Esophagus muscularis mucosa (tissue), 4 donors: ENCODE measurements around the gene KCNAB2. TPM values are rescaled to one million over a fixed set of nuclear protein-coding genes. Genes with fewer than 3 reads are reported as not detected.

Experiments used
- DNase-seq: peaks from one replicate; pipeline ENCODE4 v3.0.0-alpha.2; 2017; ENCODE audit errors: extremely low spot score
- H3K27ac ChIP-seq, 4 donors: fragments of 200-600 bp; sonication (generic); replicated peaks in 1 of 4; 1 replicate in 3 of 4; 2 replicates in 1 of 4; pipeline ENCODE4 v1.5.1; 2016 to 2019; ENCODE audit warnings: mild to moderate bottlenecking in 1 of 4
- H3K27me3 ChIP-seq, 4 donors: fragments of 200-600 bp; sonication (generic); one replicate each; pipeline versions ENCODE4 v1.5.1 to v1.6.0; 2016 to 2019
- H3K36me3 ChIP-seq, 4 donors: fragments of 200-600 bp; sonication (generic); one replicate each; pipeline ENCODE4 v1.5.1; 2016 to 2019
- H3K4me1 ChIP-seq, 4 donors: fragments of 200-600 bp; sonication (generic); one replicate each; pipeline ENCODE4 v1.5.1; 2016 to 2019
- H3K4me3 ChIP-seq, 4 donors: fragments of 200-600 bp; sonication (generic); 1 replicate in 2 of 4; 2 replicates in 2 of 4; pipeline ENCODE4 v1.5.1; 2016 to 2019; ENCODE audit warnings: mild to moderate bottlenecking in 4 of 4, moderate library complexity in 1 of 4
- H3K9me3 ChIP-seq, 4 donors: fragments of 200-600 bp; sonication (generic); 1 replicate in 3 of 4; 2 replicates in 1 of 4; pipeline ENCODE4 v1.5.1; 2016 to 2019
- CTCF ChIP-seq, 3 experiments: fragments of 200-600 bp in 2 of 3; fragments of 450-650 bp in 1 of 3; sonication (generic) in 2 of 3; IDR thresholded peaks; one replicate each; pipeline ENCODE4 v1.5.1; 2017 to 2019; ENCODE audit warnings: antibody characterized with exemption in 3 of 3, mild to moderate bottlenecking in 2 of 3, moderate library complexity in 1 of 3
- EP300 ChIP-seq: sonication (generic); formaldehyde crosslinking; IDR thresholded peaks from one replicate; pipeline ENCODE4 v1.6.1; 2017; ENCODE audit warnings: antibody characterized with exemption
- POLR2A ChIP-seq: fragments of 450-650 bp; IDR thresholded peaks from one replicate; pipeline ENCODE4 v1.6.1; 2017; ENCODE audit warnings: antibody characterized with exemption, moderate library complexity, mild to moderate bottlenecking, low read depth
- POLR2AphosphoS5 ChIP-seq, 2 donors: sonication (generic); formaldehyde crosslinking; IDR thresholded peaks; one replicate each; pipeline ENCODE4 v1.6.1; 2017; ENCODE audit warnings: antibody characterized with exemption in 2 of 2
- WGBS: methylation state at CpG from one replicate; pipeline ENCODE4 v1.1.5; 2018; 5-methylcytosine and 5-hydroxymethylcytosine counted together
- intact Hi-C: fragments of 100-400 bp; cut with DNase I; formaldehyde crosslinking; loops from one replicate; pipeline ENCODE4 v1.15.1; 2023
- total RNA-seq, 4 donors: library from RNA; depleted of rRNA; stranded (reverse); fragments of >200 nt; gene quantifications; one replicate each; pipeline versions ENCODE4 v1.1.0 to v1.2.1, GENCODE V29; 2016

KCNAB2 gene
- total RNA-seq, 4 donors from 2014 or later: 10.4 to 19.3 (median 13.2) TPM

- Histone ChIP-seq H3K4me3 (no peak overlapping the region), H3K36me3 (peaks cover 0 to 6% (median 0%) of the 10 kb centered on the region in 4 donors), H3K27ac (no peak overlapping the region), H3K27me3 (no peaks in the 10 kb centered on the region), H3K4me1 (no peaks in the 10 kb centered on the region), H3K9me3 (peaks cover 0 to 19% (median 0%) of the 10 kb centered on the region in 4 donors)
- no peak for DNase-seq
- TF ChIP-seq POLR2A: no peak
- no peak for TF ChIP-seq POLR2AphosphoS5 (IDR thresholded peaks at IDR 0.05)
- no peak for TF ChIP-seq CTCF (IDR thresholded peaks at IDR 0.05)
- TF ChIP-seq EP300: no peak
- 39% methylated on average over 1 of the region's 1 CpG for WGBS
- intact Hi-C loops: no loop called here
Observed at GRCh38 chr1:6116137-6116536, 70.4 kb downstream of the KCNAB2 start.

DNA sequence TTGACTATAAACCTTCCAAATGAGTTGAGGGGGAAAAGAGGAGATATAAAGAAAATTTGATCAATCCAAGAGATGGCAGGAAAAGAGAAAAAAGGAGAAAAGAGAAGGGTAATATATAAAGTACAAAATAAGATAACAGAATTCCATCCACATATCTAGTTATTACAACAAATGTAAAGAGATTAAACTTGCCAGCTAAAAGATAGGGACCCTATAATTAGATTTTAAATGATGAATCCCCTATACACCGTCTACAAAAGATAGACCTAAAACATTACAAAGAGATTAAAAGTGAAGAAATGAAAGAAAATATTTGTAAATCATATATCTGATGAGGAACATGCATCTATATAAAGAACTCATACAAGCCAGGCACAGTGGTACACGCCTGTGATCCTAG is 71.4 kb downstream of the KCNAB2 start:
- Histone ChIP-seq H3K4me3 (no peak overlapping the region), H3K9me3 (peaks cover 0 to 19% (median 0%) of the 10 kb centered on the region in 4 donors), H3K27me3 (no peaks in the 10 kb centered on the region), H3K4me1 (no peaks in the 10 kb centered on the region), H3K36me3 (peaks cover 0 to 6% (median 0%) of the 10 kb centered on the region in 4 donors), H3K27ac (no peak overlapping the region)
- no peak for DNase-seq
- TF ChIP-seq POLR2AphosphoS5 (IDR thresholded peaks at IDR 0.05) (no peak), EP300 (no peak), POLR2A (no peak), CTCF (IDR thresholded peaks at IDR 0.05) (no peak)
- intact Hi-C loops: no loop called here
- 72% methylated on average over 2 of the region's 2 CpGs for WGBS

GRCh38 chr1:6117624-6118023 is 71.9 kb downstream of the KCNAB2 start:
- no peak for TF ChIP-seq POLR2AphosphoS5 (IDR thresholded peaks at IDR 0.05)
- TF ChIP-seq POLR2A: no peak
- TF ChIP-seq EP300: no peak
- TF ChIP-seq CTCF (IDR thresholded peaks at IDR 0.05): no peak
- DNase-seq: no peak
- Histone ChIP-seq H3K27me3 (no peaks in the 10 kb centered on the region), H3K4me1 (no peaks in the 10 kb centered on the region), H3K27ac (no peak overlapping the region), H3K4me3 (no peak overlapping the region), H3K36me3 (peaks cover 0 to 6% (median 0%) of the 10 kb centered on the region in 4 donors), H3K9me3 (peaks cover 0 to 19% (median 0%) of the 10 kb centered on the region in 4 donors)
- intact Hi-C loops: no loop called here

GRCh38 chr1:6118415-6118814 is 72.7 kb downstream of the KCNAB2 start:
- H3K36me3 ChIP-seq: peaks cover 0 to 6% (median 0%) of the 10 kb centered on the region in 4 donors
- no peak overlapping the region for H3K4me3 ChIP-seq
- H3K27me3 ChIP-seq: no peaks in the 10 kb centered on the region
- TF ChIP-seq POLR2AphosphoS5 (IDR thresholded peaks at IDR 0.05): no peak
- no peak for TF ChIP-seq POLR2A
- TF ChIP-seq CTCF (IDR thresholded peaks at IDR 0.05): no peak
- no peak for TF ChIP-seq EP300
- WGBS: 87% methylated on average over 3 of the region's 3 CpGs
- no peak overlapping the region for H3K27ac ChIP-seq
- intact Hi-C loops: no loop called here
- DNase-seq: no peak
- H3K9me3 ChIP-seq: peaks cover 0 to 19% (median 0%) of the 10 kb centered on the region in 4 donors
- H3K4me1 ChIP-seq: no peaks in the 10 kb centered on the region

- no peak overlapping the region for H3K27ac ChIP-seq
- H3K27me3 ChIP-seq: peaks cover 0 to 14% (median 0%) of the 10 kb centered on the region in 4 donors
- no peaks in the 10 kb centered on the region for H3K4me1 ChIP-seq
- no peak overlapping the region for H3K4me3 ChIP-seq
- 79% methylated on average over 13 of the region's 18 CpGs for WGBS
- H3K36me3 ChIP-seq: peaks cover 0 to 4% (median 0%) of the 10 kb centered on the region in 4 donors
- no peak for TF ChIP-seq POLR2A
- no peak for TF ChIP-seq EP300
- TF ChIP-seq POLR2AphosphoS5 (IDR thresholded peaks at IDR 0.05): no peak
- TF ChIP-seq CTCF (IDR thresholded peaks at IDR 0.05): no peak
- intact Hi-C loops: no loop called here
- peaks cover 0 to 13% (median 0%) of the 10 kb centered on the region in 4 donors for H3K9me3 ChIP-seq
- DNase-seq: no peak
Observed at GRCh38 chr1:6121021-6121421, 75.3 kb downstream of the KCNAB2 start.
